G401 (cell line): Measurements from ENCODE around the gene EIF2S3B. TPM values are rescaled to one million over a fixed set of nuclear protein-coding genes. Genes with fewer than 3 reads are reported as not detected.

Source experiments
- DNase-seq: peaks from one replicate; pipeline ENCODE4 v3.0.0-alpha.2; 2015; ENCODE audit warnings: low spot score
- in situ Hi-C: cut with HindIII; loops from 2 replicates; pipeline ENCODE4 v1.10.0; 2016; ENCODE audit warnings: low sequenced_read_pairs, mixed read lengths
- total RNA-seq: library from RNA; depleted of rRNA; stranded (reverse); fragments of >200 nt; shearing (Covaris generic); gene quantifications from 2 replicates; pipeline ENCODE4 v1.2.3, GENCODE V29; 2014; rRNA removed

The EIF2S3B gene
- total RNA-seq, 1 experiment from 2014 or later, result 2.2 TPM

- no peak for DNase-seq
- in situ Hi-C loops, result no loop called here
These were observed 45.7 kb downstream of the EIF2S3B start for GRCh38 chr12:10551375-10551774.

GRCh38 chr12:10553148-10553547, 47.5 kb downstream of the EIF2S3B start:
- no peak for DNase-seq
- in situ Hi-C loops, result no loop called here

GRCh38 chr12:10554228-10554755, 48.6 kb downstream of the EIF2S3B start:
- in situ Hi-C loops, result no loop called here
- DNase-seq, result no peak

DNA sequence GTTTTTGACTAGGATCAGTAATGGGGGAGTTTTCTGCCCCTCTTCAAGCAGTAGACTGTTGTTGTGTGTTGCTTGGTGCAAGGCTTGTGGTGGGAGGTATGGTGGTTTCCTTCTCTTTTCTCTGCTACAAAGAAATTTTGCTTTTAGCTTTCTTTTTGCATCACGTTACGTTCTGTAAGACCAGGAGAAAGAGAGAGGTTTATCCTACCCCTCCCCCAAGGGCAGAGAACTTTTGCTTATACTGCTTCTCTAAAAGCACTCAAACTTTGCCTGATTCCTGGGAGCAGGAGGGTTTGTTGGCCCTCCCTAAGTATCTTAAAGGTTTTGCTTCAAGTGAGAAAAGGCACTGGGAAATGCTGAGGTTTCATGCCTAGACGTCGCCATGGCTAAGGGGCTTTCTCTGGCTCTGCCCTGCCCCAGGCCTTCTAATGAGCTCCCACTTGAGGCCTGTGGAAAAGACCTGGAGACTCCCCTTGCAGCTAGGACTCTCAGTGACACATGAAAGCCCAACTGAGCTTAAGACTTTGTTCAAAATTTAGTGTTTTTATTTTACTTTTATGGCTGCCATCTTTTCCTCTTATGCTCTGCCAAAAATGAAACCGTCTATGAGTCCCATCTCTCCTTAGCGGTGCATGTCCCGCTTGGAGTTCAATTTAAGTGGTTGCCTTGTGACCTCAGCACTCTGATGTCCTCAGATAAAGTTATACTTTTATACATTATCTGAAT, 49.2 kb downstream of the EIF2S3B start:
- DNase-seq, result no peak
- in situ Hi-C loops, result no loop called here

DNA sequence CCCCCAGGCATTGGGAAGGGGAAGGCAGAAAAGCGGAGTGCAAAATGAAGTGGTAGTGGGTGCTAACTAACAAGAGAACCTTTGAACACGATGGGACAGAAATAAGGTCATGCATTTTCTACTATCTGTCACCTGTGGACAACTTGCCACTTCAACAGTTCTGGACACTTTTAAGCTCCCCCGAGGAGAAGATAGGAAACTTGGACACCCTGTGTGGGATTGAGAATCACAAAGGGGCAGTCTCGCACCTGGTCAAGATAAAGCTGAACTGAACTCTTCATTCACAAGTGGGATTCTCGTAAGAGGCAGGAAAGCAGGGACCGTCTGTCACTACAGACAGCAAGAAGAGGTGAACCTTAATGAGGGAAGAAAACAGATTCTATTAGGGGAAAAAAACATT, 51.6 kb downstream of the EIF2S3B start:
- no peak for DNase-seq
- in situ Hi-C loops, result no loop called here

DNA sequence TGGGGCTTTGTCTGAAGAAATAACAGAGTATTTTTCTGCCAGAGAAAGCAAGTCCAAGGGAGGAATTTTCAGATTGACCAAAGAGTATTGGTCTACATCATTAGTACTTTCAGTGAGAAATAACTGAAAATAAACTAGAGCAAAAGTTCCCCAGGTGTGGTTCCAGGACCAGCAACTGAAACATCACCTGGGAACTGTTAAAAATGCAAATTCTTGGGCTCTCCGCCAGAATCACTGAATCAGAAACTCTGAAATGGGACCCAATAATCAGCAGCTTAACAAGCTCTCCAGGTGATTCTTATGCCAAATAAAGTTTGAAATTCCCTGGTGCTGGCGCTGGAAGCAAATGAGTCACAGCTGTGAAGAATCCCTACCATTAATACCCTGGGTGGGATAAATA, 52.1 kb downstream of the EIF2S3B start:
- in situ Hi-C loops, result no loop called here
- DNase-seq, result no peak

Other genes with a start within 250 kb of the EIF2S3B start
- not detected in 2 replicates for gene KLRD1, start 198.0 kb upstream of the EIF2S3B start, total RNA-seq
- gene KLRK1, start 115.8 kb upstream of the EIF2S3B start, total RNA-seq, result not detected in 2 replicates
- not detected in 2 replicates for gene KLRC4, start 96.1 kb upstream of the EIF2S3B start, total RNA-seq
- not detected in 2 replicates for gene KLRC3, start 85.3 kb upstream of the EIF2S3B start, total RNA-seq
- not detected in 2 replicates for gene KLRC2, start 69.9 kb upstream of the EIF2S3B start, total RNA-seq
- not detected in 2 replicates for gene KLRC1, start 52.5 kb upstream of the EIF2S3B start, total RNA-seq
- 28.7 and 31.3 TPM in 2 replicates for gene MAGOHB, start 107.7 kb downstream of the EIF2S3B start, total RNA-seq
- gene STYK1, start 168.2 kb downstream of the EIF2S3B start, total RNA-seq, result not detected in 2 replicates
- 138 and 218 TPM in 2 replicates for gene YBX3, start 217.4 kb downstream of the EIF2S3B start, total RNA-seq